ENCODE data around the gene SART3. TPM values are rescaled to one million over a fixed set of nuclear protein-coding genes. Genes with fewer than 3 reads are reported as not detected.

The SART3 gene
- total RNA-seq, 1 donor from 2014 or later, result 82.5 TPM

DNA sequence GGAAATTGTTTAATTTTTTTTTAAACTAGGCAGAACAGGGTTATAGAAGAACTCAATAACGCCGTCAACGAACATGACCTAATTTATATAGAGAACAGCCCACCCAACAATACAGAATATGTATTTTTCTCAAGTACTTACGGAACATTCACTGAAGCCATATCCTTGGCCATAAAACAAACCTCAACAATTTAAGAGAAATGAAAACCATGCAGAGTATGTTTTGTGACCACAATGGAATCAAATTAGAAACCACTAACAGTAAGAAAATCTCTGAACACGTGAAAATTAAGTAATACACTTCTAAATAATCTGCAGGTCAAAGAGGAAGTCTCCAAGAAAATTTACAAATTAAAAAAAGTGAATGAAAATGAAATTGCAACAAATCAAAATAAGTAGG is 9.4 kb downstream of the SART3 start:
- peaks cover 9% of the 10 kb centered on the region for H3K4me1 Mint-ChIP-seq
- H3K9me3 Mint-ChIP-seq, result no peaks in the 10 kb centered on the region
- H3K4me3 Mint-ChIP-seq, result no peak overlapping the region
- no peak for DNase-seq (ENCODE audit: low spot score in 2 of 2, unreplicated experiment in 2 of 2)
- no peaks in the 10 kb centered on the region for H3K27me3 Mint-ChIP-seq (ENCODE audit: low read depth)
- peak overlapping the region; percentile 13 for H3K27ac Mint-ChIP-seq
- H3K36me3 Mint-ChIP-seq, result peaks cover 10% of the 10 kb centered on the region
- TF ChIP-seq, protein P1, sequence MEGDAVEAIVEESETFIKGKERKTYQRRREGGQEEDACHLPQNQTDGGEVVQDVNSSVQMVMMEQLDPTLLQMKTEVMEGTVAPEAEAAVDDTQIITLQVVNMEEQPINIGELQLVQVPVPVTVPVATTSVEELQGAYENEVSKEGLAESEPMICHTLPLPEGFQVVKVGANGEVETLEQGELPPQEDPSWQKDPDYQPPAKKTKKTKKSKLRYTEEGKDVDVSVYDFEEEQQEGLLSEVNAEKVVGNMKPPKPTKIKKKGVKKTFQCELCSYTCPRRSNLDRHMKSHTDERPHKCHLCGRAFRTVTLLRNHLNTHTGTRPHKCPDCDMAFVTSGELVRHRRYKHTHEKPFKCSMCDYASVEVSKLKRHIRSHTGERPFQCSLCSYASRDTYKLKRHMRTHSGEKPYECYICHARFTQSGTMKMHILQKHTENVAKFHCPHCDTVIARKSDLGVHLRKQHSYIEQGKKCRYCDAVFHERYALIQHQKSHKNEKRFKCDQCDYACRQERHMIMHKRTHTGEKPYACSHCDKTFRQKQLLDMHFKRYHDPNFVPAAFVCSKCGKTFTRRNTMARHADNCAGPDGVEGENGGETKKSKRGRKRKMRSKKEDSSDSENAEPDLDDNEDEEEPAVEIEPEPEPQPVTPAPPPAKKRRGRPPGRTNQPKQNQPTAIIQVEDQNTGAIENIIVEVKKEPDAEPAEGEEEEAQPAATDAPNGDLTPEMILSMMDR (IDR thresholded peaks at IDR 0.05; ENCODE audit: unreplicated experiment), result no peak

GRCh38 chr12:108548954-108549521 is 11.9 kb downstream of the SART3 start:
- Mint-ChIP-seq H3K9me3 (no peaks in the 10 kb centered on the region), H3K4me3 (no peak overlapping the region), H3K4me1 (peaks cover 7% of the 10 kb centered on the region), H3K27ac (no peak overlapping the region), H3K27me3 (ENCODE audit: low read depth) (no peaks in the 10 kb centered on the region), H3K36me3 (peaks cover 20% of the 10 kb centered on the region)
- TF ChIP-seq, protein P1 (IDR thresholded peaks at IDR 0.05; ENCODE audit: unreplicated experiment), result no peak
- DNase-seq (ENCODE audit: low spot score in 2 of 2, unreplicated experiment in 2 of 2), result no peak

- H3K27ac Mint-ChIP-seq, result no peak overlapping the region
- H3K36me3 Mint-ChIP-seq, result peaks cover 25% of the 10 kb centered on the region
- TF ChIP-seq, protein P1 (IDR thresholded peaks at IDR 0.05; ENCODE audit: unreplicated experiment), result no peak
- no peak for DNase-seq (ENCODE audit: low spot score in 2 of 2, unreplicated experiment in 2 of 2)
- H3K4me3 Mint-ChIP-seq, result no peak overlapping the region
- H3K9me3 Mint-ChIP-seq, result no peaks in the 10 kb centered on the region
- H3K27me3 Mint-ChIP-seq (ENCODE audit: low read depth), result no peaks in the 10 kb centered on the region
- peaks cover 7% of the 10 kb centered on the region for H3K4me1 Mint-ChIP-seq
Measured at GRCh38 chr12:108547686-108548085, 13.3 kb downstream of the SART3 start.

- Mint-ChIP-seq H3K27me3 (ENCODE audit: low read depth) (no peaks in the 10 kb centered on the region), H3K9me3 (no peaks in the 10 kb centered on the region), H3K4me1 (peaks cover 3% of the 10 kb centered on the region), H3K4me3 (no peak overlapping the region), H3K27ac (no peak overlapping the region), H3K36me3 (peaks cover 35% of the 10 kb centered on the region)
- DNase-seq (ENCODE audit: low spot score in 2 of 2, unreplicated experiment in 2 of 2), result no peak
- TF ChIP-seq, protein P1 (IDR thresholded peaks at IDR 0.05; ENCODE audit: unreplicated experiment), result no peak
Measured at GRCh38 chr12:108543652-108544051, 17.3 kb downstream of the SART3 start.

GRCh38 chr12:108542320-108542719 is 18.7 kb downstream of the SART3 start:
- Mint-ChIP-seq H3K4me1 (peaks cover 3% of the 10 kb centered on the region), H3K4me3 (no peak overlapping the region), H3K9me3 (no peaks in the 10 kb centered on the region), H3K27me3 (ENCODE audit: low read depth) (no peaks in the 10 kb centered on the region), H3K27ac (no peak overlapping the region), H3K36me3 (peaks cover 39% of the 10 kb centered on the region)
- no peak for DNase-seq (ENCODE audit: low spot score in 2 of 2, unreplicated experiment in 2 of 2)
- TF ChIP-seq, protein P1 (IDR thresholded peaks at IDR 0.05; ENCODE audit: unreplicated experiment), result no peak
